ENCODE data around the gene NME4. TPM values are rescaled to one million over a fixed set of nuclear protein-coding genes. Genes with fewer than 3 reads are reported as not detected.

NME4 gene
- total RNA-seq, 1 experiment from 2014 or later = 68.2 TPM

DNA sequence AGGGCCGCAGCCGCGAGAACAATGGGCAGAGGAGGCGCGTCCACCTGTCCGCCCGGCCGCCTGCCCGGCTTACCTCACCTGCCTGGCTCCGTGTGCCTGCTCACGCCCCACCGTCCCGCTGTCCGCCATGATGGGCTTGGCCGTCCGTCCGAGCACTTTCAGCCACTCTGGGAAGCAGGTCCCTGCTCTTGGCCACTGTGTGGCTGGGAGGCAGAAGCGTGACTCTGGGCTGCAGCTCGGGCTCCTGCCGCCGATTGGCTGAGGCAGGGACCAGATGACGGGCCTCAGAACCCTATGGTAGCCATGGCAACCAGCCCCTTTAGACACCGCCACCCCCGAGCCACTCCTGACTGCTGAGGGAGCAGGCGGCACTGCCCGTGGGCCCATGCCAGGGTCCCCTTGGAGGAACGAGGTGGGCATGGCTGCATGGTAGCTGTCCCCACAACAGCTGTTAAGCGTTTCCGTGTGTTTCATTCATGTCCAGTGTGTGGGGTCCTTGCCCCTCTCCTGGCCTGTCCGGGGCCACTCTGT lies 35.6 kb upstream of the NME4 start:
- no peaks in the 10 kb centered on the region for H3K9me2 ChIP-seq (ENCODE audit: insufficient read depth)
- TF ChIP-seq POLR2A (IDR thresholded peaks at IDR 0.05; ENCODE audit: borderline replicate concordance, extremely low read depth, insufficient read depth, insufficient read length) (no peak), YY1 (IDR thresholded peaks at IDR 0.05; ENCODE audit: extremely low read depth, insufficient replicate concordance, low read depth, low read length) (no peak), ELF1 (IDR thresholded peaks at IDR 0.05; ENCODE audit: borderline replicate concordance, low read depth) (no peak), RAD21 (IDR thresholded peaks at IDR 0.05; ENCODE audit: low read depth) (no peak), CBX3 (IDR thresholded peaks at IDR 0.05; ENCODE audit: low read depth) (no peak), EZH2 (IDR thresholded peaks at IDR 0.05) (no peak), SP1 (IDR thresholded peaks at IDR 0.05; ENCODE audit: low read depth) (no peak), ZNF274 (IDR thresholded peaks at IDR 0.05; ENCODE audit: low read depth, low read length) (no peak), ZBTB33 (IDR thresholded peaks at IDR 0.05; ENCODE audit: extremely low read depth, insufficient replicate concordance, low read length) (no peak), POLR2AphosphoS5 (IDR thresholded peaks at IDR 0.05; ENCODE audit: low read depth, low read length) (no peak), SIN3A (IDR thresholded peaks at IDR 0.05; ENCODE audit: low read depth) (no peak), TCF7L2 (IDR thresholded peaks at IDR 0.05; ENCODE audit: borderline replicate concordance, extremely low read depth, insufficient read depth, insufficient read length) (no peak)
- TF ChIP-seq, protein P1, sequence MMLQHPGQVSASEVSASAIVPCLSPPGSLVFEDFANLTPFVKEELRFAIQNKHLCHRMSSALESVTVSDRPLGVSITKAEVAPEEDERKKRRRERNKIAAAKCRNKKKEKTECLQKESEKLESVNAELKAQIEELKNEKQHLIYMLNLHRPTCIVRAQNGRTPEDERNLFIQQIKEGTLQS (IDR thresholded peaks at IDR 0.05) = no peak
- H4K20me1 ChIP-seq (ENCODE audit: insufficient read depth) = no peaks in the 10 kb centered on the region
- H3K4me3 ChIP-seq (replicated peaks in 1 of 2; ENCODE audit: low read depth in 1 of 2, low read length in 2 of 2) = no peak overlapping the region
- no peaks in the 10 kb centered on the region for H3K4me1 ChIP-seq (ENCODE audit: control insufficient read depth in 1 of 2, insufficient read depth in 2 of 2, low read length in 2 of 2)
- H2AFZ ChIP-seq (ENCODE audit: low read depth, low read length, poor library complexity, severe bottlenecking) = no peak overlapping the region
- intact Hi-C loops (cut with micrococcal nuclease) = no loop called here
- ChIA-PET POLR2A (no interaction called here), RAD21 (ENCODE audit: low non-redundant PET in 1 of 2, low total read pairs in 2 of 2, uncharacterized antibody in 2 of 2, unreplicated experiment in 2 of 2) (interaction anchor here (0.8 to 1.5 kb wide), 3 partner anchors 9 to 254 kb away, joined by 3 to 6 read pairs (median 4); partner anchors contain the start of gene AXIN1 (in 1 of the 2)), CTCF (interaction anchor here (0.8 to 2.2 kb wide), 4 partner anchors 9 to 295 kb away, joined by 3 to 21 read pairs (median 10); partner anchors contain the start of gene MRPL28)
- BruUV-seq (replicated peaks) = no TSS peak
- H3K9me3 ChIP-seq (ENCODE audit: control insufficient read depth in 1 of 2, insufficient read depth in 1 of 2, low read depth in 1 of 2, low read length in 2 of 2) = no peaks in the 10 kb centered on the region
- no peak for DNase-seq (ENCODE audit: low read depth, low spot score)
- no peaks in the 10 kb centered on the region for H3K79me2 ChIP-seq (ENCODE audit: insufficient read depth, low read length)
- ATAC-seq = no peak
- H3K9ac ChIP-seq (ENCODE audit: low read length) = no peak overlapping the region
- peak overlapping the region; percentile 22; the same call in 1 of the 2 replicates for H3K27ac ChIP-seq (ENCODE audit: low read depth, low read length)
- H3K27me3 ChIP-seq (ENCODE audit: insufficient read depth, low read length) = no peaks in the 10 kb centered on the region
- no peaks in the 10 kb centered on the region for H3K36me3 ChIP-seq (ENCODE audit: control insufficient read depth in 1 of 2, insufficient read depth in 2 of 2, low read length in 2 of 2)
- H3K4me2 ChIP-seq (ENCODE audit: low read length) = no peak overlapping the region

Measured in HCT116 (cell line).